Ammon's horn (tissue), 1 donor: ENCODE measurements around the gene MEGF8.

ENCODE experiments used
- DNase-seq: peaks from one replicate; pipeline ENCODE4 v3.0.0-alpha.2; 2016; ENCODE audit warnings: low spot score

MEGF8 gene

GRCh38 chr19:42356686-42357085, 31.3 kb downstream of the MEGF8 start:
- no peak for DNase-seq

- DNase-seq: no peak
Measured at GRCh38 chr19:42357290-42357689, 31.9 kb downstream of the MEGF8 start.

GRCh38 chr19:42360787-42361544, 35.5 kb downstream of the MEGF8 start:
- DNase-seq: no peak

DNA sequence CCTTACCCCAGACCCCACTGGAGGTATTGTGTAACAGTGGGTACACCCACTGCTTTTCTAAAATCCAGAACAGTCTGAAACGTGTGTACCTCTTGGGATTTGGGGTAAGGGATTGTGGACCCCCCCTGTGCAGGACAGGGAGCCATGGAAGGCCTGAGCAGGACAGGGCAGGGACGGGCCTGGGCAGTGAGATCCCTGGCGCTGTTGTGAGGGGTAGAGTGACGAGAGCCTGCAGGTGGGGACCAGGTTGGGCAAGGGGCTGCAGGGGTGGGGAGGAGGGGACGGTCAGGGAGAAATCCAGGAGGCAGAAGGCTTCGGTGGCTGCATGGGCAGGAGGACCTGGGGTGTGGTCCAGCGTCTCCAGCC, 36.1 kb downstream of the MEGF8 start:
- no peak for DNase-seq

DNA sequence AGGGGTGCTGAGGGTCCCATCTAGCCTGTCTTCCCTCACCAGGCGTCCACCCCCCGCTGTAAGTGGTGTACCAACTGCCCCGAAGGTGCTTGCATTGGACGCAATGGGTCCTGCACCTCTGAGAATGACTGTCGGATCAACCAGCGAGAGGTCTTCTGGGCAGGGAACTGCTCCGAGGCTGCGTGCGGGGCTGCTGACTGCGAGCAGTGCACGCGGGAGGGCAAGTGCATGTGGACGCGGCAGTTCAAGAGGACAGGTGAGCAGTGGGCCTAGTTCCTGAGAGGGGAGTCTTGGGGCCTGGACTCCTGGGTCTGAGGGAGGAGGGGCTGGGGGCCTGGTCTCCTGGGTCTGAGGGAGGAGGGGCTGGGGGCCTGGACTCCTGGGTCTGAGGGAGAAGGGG, 36.9 kb downstream of the MEGF8 start:
- DNase-seq: no peak

- DNase-seq: no peak
Measured at GRCh38 chr19:42362891-42363440, 37.5 kb downstream of the MEGF8 start.

- DNase-seq: peak; percentile 67
Measured at GRCh38 chr19:42363614-42364346, 38.3 kb downstream of the MEGF8 start.

- DNase-seq: no peak
Measured at GRCh38 chr19:42366673-42367072, 41.2 kb downstream of the MEGF8 start.

DNA sequence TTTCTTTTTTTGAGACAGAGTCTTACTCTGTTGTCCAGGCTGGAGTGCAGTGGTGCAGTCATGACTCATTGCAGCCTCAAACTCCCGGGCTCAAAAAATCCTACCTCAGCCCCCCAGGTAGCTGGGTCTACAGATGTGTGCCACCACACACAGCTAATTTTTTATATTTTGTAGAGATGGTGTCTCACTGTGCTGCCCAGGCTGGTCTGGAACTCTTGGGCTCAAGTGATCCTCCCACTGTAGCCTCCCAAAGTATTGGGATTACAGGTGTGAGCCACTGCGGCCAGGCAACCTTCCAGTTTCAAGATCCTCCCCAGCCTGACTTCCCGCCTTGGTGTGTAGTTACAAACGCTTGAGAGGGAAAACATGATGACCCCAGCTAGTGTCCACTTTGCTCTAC, 42.5 kb downstream of the MEGF8 start:
- DNase-seq: no peak

DNA sequence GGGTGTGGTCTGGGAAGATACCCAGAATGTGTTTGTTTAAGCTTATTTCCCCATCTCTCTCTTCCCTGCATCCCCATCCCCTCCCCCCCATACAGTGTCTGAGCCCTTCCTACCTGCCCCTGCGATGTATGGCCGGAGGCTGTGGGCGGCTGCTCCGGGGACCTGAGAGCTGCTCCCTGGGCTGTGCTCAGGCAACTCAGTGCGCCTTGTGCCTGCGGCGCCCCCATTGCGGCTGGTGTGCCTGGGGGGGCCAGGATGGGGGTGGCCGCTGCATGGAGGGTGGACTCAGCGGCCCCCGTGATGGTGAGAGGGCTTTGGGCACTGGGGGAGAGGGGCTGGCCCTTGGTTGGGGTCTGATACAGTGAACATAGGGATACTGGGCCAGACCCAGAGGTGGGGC, 42.9 kb downstream of the MEGF8 start:
- no peak for DNase-seq

- no peak for DNase-seq
Measured at GRCh38 chr19:42368765-42369164, 43.3 kb downstream of the MEGF8 start.

- no peak for DNase-seq
Measured at GRCh38 chr19:42369433-42370067, 44.1 kb downstream of the MEGF8 start.

- DNase-seq: no peak
Measured at GRCh38 chr19:42370068-42370520, 44.7 kb downstream of the MEGF8 start.

DNA sequence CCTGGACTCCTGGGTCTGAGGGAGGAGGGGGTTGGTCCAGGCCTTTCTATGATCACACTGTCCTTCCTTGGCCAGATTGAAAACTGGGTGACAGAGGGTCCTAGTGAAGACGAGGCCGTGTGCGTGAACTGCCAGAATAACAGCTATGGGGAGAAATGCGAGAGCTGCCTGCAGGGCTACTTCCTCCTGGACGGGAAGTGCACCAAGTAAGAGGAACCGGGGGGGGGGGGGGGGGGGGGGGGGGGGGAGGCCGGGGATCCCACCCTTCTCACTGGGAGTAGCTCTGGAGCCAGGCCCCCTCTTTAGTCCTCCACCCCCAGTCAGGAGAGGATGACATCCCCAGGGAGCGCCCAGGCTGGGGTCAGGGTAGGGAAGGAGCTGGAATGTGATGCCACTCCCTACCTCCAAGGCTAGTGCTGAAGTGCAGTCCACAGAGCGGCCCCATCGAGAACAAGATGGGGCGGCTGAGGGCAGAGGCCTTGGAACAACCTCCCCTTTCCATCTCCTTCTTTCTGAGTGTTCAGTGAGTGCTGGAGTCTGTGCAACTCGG, 45.3 kb downstream of the MEGF8 start:
- DNase-seq: no peak

- no peak for DNase-seq
Measured at GRCh38 chr19:42374826-42375376, 49.5 kb downstream of the MEGF8 start.

DNA sequence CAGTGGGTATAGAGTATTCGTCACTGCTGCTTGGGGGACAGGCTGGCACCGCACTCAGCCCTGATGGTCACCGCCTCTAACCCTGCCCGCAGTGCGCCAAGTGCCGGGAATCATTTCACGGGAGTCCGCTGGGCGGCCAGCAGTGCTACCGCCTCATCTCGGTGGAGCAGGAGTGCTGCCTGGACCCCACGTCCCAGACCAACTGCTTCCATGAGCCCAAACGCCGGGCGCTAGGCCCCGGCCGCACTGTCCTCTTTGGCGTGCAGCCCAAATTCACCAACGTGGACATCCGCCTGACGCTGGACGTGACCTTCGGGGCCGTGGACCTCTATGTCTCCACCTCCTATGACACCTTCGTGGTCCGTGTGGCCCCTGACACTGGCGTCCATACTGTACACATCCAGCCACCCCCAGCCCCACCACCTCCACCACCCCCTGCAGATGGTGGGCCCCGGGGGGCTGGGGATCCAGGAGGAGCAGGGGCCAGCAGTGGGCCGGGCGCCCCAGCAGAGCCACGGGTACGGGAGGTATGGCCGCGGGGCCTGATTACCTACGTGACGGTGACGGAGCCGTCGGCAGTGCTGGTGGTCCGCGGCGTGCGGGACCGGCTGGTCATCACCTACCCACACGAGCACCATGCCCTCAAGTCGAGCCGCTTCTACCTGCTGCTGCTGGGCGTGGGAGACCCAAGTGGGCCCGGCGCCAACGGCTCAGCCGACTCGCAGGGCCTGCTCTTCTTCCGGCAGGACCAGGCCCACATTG, 50.2 kb downstream of the MEGF8 start:
- no peak for DNase-seq

GRCh38 chr19:42376177-42376555, 50.7 kb downstream of the MEGF8 start:
- DNase-seq: no peak

DNA sequence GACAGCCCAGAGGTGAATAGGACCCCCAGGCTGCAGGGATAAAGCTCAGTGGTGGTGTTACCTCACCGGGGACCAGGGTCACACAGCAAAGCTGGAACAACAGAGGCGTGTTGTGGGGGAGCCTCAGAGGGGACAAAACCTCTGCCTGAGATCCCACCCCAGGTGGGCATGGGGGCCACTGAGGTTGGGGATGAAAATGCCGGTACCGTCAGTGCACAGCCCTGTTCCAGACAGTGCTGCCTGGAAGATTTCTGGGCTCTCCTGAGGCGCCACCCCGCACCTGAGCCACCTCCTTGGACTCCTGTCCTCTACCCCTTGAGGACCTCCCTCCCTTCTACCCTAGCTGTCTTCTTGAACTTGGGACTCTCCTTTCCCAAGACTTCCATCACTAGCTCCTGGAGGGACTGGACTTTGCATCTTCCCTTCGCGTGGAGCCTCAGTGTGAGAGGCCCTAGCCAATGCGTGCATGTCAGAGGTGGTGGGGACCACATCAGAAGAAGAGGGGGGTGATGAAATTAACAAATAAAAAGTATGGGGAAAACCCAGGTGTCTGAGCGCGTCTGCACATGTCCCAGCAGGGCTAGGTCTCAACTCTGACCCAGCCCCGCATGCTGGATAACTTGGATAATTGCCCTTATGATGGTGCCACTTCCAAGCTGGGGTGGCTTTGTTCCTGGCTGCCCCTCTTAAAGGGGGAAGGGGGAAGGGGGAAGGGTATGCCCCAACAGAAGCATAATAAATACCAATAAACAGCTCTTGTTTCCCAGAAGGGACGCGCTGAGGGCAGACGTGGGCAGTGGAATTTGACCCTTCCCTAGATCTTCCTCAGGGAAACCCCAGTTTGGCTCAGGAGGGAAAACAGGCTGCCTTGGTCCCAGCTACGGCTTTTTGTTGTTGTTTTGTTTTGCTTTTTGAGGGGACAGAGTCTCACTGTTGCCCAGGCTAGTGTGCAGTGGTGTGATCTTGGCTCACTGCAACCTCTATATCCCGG, 53.1 kb downstream of the MEGF8 start:
- no peak for DNase-seq

DNA sequence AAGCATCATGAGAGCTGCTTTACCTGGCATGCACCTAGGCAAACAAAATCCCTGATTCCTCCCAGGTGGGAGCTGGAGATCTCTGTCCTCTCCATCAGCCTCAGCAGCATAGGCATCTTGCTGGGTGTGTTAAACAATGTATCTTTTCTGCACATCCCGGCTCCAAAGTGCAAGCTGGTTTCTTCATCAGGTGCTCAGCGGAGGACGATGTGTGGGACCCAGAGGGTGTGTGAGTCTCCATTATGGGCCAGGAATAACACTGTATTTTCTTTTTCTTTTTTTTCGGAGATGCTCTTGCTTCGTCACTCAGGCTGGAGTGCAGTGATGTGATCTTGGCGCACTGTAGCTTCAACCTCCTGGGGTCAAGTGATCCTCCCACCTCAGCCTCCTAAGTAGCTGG, 54.7 kb downstream of the MEGF8 start:
- DNase-seq: no peak
